Measurements from ENCODE around the gene PRDM12. TPM values are rescaled to one million over a fixed set of nuclear protein-coding genes. Genes with fewer than 3 reads are reported as not detected.

The PRDM12 gene
- polyA plus RNA-seq, 1 donor (not counting 4 experiments of a cell fraction or from before 2014, with no cell fraction given) = not detected

GRCh38 chr9:130689572-130689936 lies 25.2 kb downstream of the PRDM12 start:
- TF ChIP-seq CTCF (optimal IDR thresholded peaks at IDR 0.05 in 1 of 3, IDR thresholded peaks at IDR 0.05 in 1 of 3, conservative IDR thresholded peaks at IDR 0.05 in 1 of 3; ENCODE audit: extremely low read depth in 1 of 3, insufficient read depth in 2 of 3, low read length in 3 of 3) = no peak
- TF ChIP-seq EZH2 (IDR thresholded peaks at IDR 0.05; ENCODE audit: low read length) = no peak
- H3K4me2 ChIP-seq (ENCODE audit: control insufficient read depth, extremely low read depth, insufficient read depth, low read depth, low read length) = peak overlapping the region; percentile 85
- peaks cover 10% of the 10 kb centered on the region for H3K79me2 ChIP-seq (ENCODE audit: control insufficient read depth, insufficient read depth, low read length)
- dilution Hi-C loops (cut with MboI; ENCODE audit: extremely low pct_ligation_motif_present, low sequenced_read_pairs) = no loop called here
- FAIRE-seq (no peak), DNase-seq (ENCODE audit: low read depth, low spot score) (no peak)
- H3K27me3 ChIP-seq (ENCODE audit: control insufficient read depth, extremely low read depth, insufficient read depth, low read length) = no peaks in the 10 kb centered on the region
- no peaks in the 10 kb centered on the region for H3K9me1 ChIP-seq (ENCODE audit: control insufficient read depth, extremely low read depth, insufficient read depth, low read length)
- no peak overlapping the region for H3K9ac ChIP-seq (ENCODE audit: control insufficient read depth, extremely low read depth, insufficient read depth, low read length)
- peaks cover 7% of the 10 kb centered on the region for H3K4me1 ChIP-seq (ENCODE audit: control insufficient read depth, extremely low read depth, insufficient read depth, low read length)
- no peaks in the 10 kb centered on the region for H3K36me3 ChIP-seq (ENCODE audit: control insufficient read depth in 2 of 2, extremely low read depth in 1 of 2, insufficient read depth in 2 of 2, low read length in 2 of 2)
- peak overlapping the region; percentile 76 for H2AFZ ChIP-seq (ENCODE audit: control insufficient read depth, low read length)
- peak overlapping the region; percentile 4 for H3K27ac ChIP-seq (ENCODE audit: control insufficient read depth, insufficient read depth, low read length)
- H4K20me1 ChIP-seq (ENCODE audit: control insufficient read depth, extremely low read depth, insufficient read depth, low read length) = no peaks in the 10 kb centered on the region
- peak overlapping the region in 2 of 3 experiments; percentile 24 to 54 for H3K4me3 ChIP-seq (ENCODE audit: control insufficient read depth in 2 of 3, extremely low read depth in 1 of 3, insufficient read depth in 2 of 3, low read depth in 1 of 3, low read length in 3 of 3)
- no peaks in the 10 kb centered on the region for H3K9me3 ChIP-seq (ENCODE audit: control insufficient read depth, low read depth, low read length)

GRCh38 chr9:130689937-130690700 lies 25.7 kb downstream of the PRDM12 start:
- peaks cover 15% of the 10 kb centered on the region for H3K79me2 ChIP-seq (ENCODE audit: control insufficient read depth, insufficient read depth, low read length)
- FAIRE-seq (peak; percentile 41), DNase-seq (ENCODE audit: low read depth, low spot score) (no peak)
- H3K4me2 ChIP-seq (ENCODE audit: control insufficient read depth, extremely low read depth, insufficient read depth, low read depth, low read length) = peak overlapping the region; percentile 85
- dilution Hi-C loops (cut with MboI; ENCODE audit: extremely low pct_ligation_motif_present, low sequenced_read_pairs) = no loop called here
- peak overlapping the region; percentile 29 for H3K9ac ChIP-seq (ENCODE audit: control insufficient read depth, extremely low read depth, insufficient read depth, low read length)
- H3K27me3 ChIP-seq (ENCODE audit: control insufficient read depth, extremely low read depth, insufficient read depth, low read length) = no peaks in the 10 kb centered on the region
- peak overlapping the region; percentile 4 for H3K27ac ChIP-seq (ENCODE audit: control insufficient read depth, insufficient read depth, low read length)
- H3K4me1 ChIP-seq (ENCODE audit: control insufficient read depth, extremely low read depth, insufficient read depth, low read length) = peaks cover 12% of the 10 kb centered on the region
- no peak for TF ChIP-seq EZH2 (IDR thresholded peaks at IDR 0.05; ENCODE audit: low read length)
- TF ChIP-seq CTCF (optimal IDR thresholded peaks at IDR 0.05 in 1 of 3, IDR thresholded peaks at IDR 0.05 in 1 of 3, conservative IDR thresholded peaks at IDR 0.05 in 1 of 3; ENCODE audit: extremely low read depth in 1 of 3, insufficient read depth in 2 of 3, low read length in 3 of 3) = no peak
- no peaks in the 10 kb centered on the region for H3K9me1 ChIP-seq (ENCODE audit: control insufficient read depth, extremely low read depth, insufficient read depth, low read length)
- H2AFZ ChIP-seq (ENCODE audit: control insufficient read depth, low read length) = peak overlapping the region; percentile 76
- H3K9me3 ChIP-seq (ENCODE audit: control insufficient read depth, low read depth, low read length) = no peaks in the 10 kb centered on the region
- no peaks in the 10 kb centered on the region for H4K20me1 ChIP-seq (ENCODE audit: control insufficient read depth, extremely low read depth, insufficient read depth, low read length)
- H3K36me3 ChIP-seq (ENCODE audit: control insufficient read depth in 2 of 2, extremely low read depth in 1 of 2, insufficient read depth in 2 of 2, low read length in 2 of 2) = no peaks in the 10 kb centered on the region
- peak overlapping the region; percentile 10 to 54 (median 24) for H3K4me3 ChIP-seq (ENCODE audit: control insufficient read depth in 2 of 3, extremely low read depth in 1 of 3, insufficient read depth in 2 of 3, low read depth in 1 of 3, low read length in 3 of 3)
